GM18858 (cell line): Measurements from ENCODE around the gene IGIP.

Source experiments
- ATAC-seq: cut with Tn5 transposase; IDR thresholded peaks from one replicate; pipeline ENCODE4 v1.9.1; 2021; ENCODE audit not compliant: unreplicated experiment

IGIP gene

DNA sequence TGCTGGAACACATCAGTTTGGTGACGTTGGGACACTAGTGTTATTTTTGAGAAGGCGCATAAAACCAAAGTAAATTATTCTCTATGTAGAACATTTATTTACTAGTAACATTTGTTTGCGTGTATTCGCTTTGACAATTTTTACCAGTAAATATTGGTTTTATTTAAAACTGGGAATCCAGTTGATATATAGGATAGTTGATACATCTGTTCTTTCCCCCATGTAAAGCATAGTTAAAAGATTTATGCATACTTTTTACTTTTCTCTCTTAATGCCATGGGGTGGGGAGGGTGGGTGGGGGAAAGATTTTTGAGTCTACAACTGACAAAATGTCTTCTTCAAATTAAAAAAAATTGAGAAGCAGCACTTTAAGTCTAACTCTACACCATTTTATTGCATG is at the start of gene IGIP:
TSS of gene IGIP (plus strand) at position 301 of the 400 bp plus-strand sequence. CDS start 2,540 bp downstream, outside the sequence.
- ATAC-seq, result no peak

DNA sequence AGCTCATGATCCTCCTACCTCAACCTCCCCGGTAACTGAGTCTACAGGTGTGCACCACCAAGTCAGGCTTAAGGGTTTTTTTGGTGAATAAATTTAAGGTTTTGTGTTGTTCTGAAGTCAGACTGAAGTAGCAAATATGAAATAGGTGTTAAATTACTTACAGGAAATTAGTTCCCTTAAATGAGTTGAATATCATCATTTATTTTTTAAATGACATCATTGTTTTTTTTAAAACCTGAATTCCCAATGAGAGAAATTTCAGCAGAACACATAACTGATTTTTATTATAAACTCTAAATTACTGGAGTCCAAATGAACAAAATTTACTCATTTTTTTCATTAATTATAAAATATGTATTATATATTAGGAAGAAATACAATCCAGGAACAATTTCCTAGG is 49.6 kb upstream of the IGIP start:
- no peak for ATAC-seq

- no peak for ATAC-seq
Measured at GRCh38 chr5:140076788-140077187, 48.9 kb upstream of the IGIP start.

DNA sequence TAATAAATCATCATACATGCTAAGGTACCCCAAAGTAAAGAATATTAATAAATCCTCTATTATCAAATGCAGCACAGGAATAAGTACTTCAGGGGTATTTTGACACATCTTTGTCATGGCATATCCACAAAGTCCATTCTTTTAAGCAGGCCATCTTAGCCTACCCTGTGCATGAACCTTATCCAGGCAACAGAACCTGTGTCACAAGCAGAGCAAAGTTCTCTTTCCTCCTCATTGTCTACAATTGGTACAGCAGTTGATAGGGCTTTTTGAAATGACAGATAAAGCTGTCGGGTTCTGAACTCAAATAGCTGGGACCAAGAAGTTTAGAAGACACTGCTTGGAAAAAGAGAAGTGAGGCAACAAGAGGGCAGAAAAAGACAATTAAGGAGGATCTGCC is 42.6 kb upstream of the IGIP start:
- no peak for ATAC-seq

GRCh38 chr5:140083650-140084049 is 42.1 kb upstream of the IGIP start:
- no peak for ATAC-seq

- no peak for ATAC-seq
Measured at GRCh38 chr5:140084541-140084940, 41.2 kb upstream of the IGIP start.

GRCh38 chr5:140090251-140090650 is 35.5 kb upstream of the IGIP start:
- no peak for ATAC-seq

GRCh38 chr5:140093179-140093578 is 32.6 kb upstream of the IGIP start:
- ATAC-seq, result no peak

DNA sequence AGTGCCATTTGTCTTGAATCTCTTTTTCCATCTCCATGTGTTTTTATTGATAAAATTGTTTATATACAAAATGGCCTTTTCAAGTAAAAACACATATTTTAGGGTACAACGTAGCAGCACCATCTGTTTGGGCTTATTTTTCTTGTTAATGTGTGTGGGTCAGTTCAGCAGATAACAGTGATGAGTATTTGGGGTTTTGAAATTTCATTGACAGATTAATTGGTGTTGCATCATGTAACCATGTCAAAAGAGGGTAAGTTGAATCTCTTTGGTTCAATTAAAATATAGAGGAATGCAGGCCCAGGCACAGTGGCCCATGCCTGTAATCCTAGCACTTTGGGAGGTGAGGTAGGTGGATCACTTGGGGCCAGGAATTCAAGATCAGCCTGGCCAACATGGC is 31.9 kb upstream of the IGIP start:
- ATAC-seq, result no peak

GRCh38 chr5:140094889-140095288 is 30.8 kb upstream of the IGIP start:
- ATAC-seq, result no peak

GRCh38 chr5:140101179-140101578 is 24.6 kb upstream of the IGIP start:
- no peak for ATAC-seq

DNA sequence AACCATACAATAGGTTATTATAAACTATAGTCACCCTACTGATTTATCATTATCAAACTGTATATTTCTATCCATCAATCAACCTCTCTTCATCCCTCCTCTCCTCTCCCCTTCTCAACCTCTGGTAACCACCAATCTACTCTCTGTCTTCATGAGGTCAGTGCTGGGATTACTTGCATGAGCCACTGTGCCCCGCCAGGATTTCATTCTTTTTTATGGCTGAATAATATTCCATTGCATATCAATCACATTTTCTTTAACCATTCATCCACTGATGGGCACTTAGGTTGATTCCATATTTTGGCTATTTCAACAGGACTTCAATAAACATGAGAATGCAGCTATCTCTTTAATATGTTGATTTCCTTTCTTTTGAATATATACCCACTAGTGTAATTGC is 22.6 kb upstream of the IGIP start:
- ATAC-seq, result no peak

GRCh38 chr5:140104100-140104499 is 21.6 kb upstream of the IGIP start:
- no peak for ATAC-seq

- no peak for ATAC-seq
Measured at GRCh38 chr5:140106101-140106500, 19.6 kb upstream of the IGIP start.

- ATAC-seq, result no peak
Measured at GRCh38 chr5:140106805-140107311, 18.9 kb upstream of the IGIP start.

DNA sequence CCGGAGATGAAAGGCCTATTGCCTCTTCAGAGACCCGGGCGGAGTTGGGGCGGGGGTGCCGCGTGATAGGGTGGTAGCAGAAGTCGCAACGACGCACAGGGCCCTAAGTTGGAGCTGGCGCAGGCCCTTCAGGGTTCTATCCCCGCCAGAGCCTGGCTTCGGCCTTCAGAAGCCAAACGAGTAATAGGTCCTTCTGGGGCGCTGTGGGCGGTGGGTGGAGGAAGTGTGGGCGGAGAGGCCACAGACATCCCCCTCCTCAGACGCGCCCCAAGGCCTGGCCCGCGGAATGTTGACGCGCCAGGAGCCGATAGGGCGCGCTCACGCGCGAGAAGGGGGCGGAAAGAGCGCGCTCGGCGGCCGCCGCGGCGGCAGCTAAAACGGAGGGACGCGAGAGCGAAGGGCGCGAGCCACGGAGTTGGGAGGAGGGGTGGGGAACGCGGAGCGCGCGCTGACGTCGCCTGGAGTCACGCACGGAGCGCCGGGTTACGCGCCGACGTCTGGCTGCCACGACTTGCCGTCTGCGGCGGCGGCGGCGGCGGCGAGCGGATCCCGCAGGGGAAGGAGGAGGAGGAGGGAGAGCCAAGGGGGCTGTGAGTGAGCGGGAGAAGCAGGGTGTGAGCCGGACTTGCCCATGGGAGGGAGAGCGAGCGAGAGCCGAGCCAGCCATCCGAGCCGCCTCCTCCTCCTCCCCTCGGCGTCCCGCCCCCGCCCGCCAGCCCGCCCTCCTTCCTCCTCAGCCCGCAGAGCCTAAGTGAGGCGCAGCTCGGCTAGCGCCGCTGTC is 18.2 kb upstream of the IGIP start:
- ATAC-seq, result peak; percentile 64

GRCh38 chr5:140108093-140109017 is 17.4 kb upstream of the IGIP start:
- no peak for ATAC-seq

DNA sequence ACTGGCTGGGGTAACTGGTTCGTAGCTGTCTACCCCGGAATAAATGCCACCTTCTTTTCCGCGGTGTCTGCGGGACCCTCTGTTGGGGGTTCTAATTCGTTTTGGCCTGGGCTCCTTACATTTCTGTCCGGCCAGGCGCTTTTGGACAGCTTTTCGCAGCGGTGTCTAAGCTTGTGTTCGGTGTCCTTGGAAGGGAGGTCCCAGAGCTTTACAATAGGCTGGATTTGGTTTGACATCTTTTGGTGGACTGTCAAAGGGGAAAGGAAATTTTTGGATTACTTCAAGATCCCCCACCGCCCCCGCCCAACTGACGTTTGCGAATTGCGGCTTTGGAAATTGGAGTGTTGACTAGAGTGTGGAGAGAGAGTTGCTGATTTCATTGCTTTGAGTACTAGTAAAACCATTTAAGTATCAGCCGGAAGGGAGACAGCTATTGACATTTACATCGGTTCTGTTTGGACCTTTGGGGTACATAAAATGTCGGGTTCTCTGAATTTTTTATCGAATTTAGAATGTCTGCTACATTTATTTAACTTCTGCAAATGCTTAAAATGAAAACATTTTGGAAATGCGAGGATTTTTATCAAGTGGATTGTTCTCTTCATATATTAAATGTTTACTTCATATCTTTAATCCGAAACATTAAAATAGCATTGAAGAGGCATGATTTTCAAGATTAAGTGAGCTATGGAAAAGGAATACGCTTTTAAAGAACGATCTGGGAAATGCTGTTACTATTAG is 16.5 kb upstream of the IGIP start:
- ATAC-seq, result no peak

DNA sequence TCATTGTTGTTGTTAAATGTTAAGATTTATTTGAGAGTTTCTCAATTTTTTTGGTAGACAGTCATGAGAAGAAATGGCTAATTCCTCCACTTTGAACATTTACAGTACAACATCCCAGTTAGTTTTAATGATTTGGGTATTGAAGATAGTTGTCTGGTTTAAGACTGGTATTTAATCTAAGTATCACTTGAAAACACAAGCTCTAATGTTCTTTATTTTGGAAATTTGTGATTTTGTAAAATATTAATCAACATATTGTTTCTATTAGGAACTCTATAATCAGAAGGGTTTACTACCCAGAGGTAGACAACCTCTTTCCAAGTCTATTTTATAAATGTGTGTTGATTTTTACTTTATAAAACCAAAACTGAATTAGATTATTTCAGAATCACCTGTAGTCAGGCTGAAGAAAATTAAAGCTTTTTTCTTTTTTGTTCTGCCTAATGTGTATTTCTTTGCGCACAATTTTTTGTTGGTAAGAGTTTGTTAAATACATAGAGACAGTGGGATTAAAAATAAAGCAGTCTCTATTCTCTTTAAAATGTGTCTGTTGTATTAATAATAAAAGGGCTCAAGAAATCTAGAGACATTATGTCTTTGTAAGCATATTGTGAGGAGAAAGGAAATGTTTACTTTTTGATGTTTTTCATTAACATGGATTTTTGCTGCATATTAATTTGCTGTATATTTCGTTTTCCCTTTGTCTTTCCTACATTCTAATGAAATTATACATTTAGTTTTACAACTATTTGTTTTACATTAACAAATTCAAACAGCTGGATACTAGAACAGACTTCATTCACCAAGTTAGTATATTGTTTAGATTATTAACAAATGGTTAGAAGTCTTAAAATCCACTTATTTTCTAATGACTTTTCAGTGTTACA is 15.7 kb upstream of the IGIP start:
- ATAC-seq, result no peak

DNA sequence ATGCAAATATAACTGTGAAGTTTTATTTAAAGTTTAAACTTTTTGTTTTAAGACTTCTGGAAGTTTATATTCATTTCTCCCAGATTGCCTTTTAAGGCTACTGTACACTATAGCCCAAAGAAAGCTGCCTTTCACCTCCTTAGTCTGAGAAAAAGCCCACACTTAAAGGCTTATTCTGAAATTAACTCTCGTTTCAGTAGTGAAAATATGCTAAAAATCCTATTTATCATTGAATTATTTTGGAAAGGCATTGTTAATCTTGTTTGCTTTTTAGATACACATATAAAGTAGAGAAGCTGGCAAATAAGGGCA is 15.1 kb upstream of the IGIP start:
- ATAC-seq, result no peak
